Embryonic facial prominence (tissue), 1 donor: ENCODE measurements around the gene ATP2B3.

ENCODE experiments used
- DNase-seq: peaks from one replicate; pipeline ENCODE4 v3.0.0-alpha.2; 2016; ENCODE audit errors: extremely low spot score

Gene ATP2B3

GRCh38 chrX:153488231-153488914 is 29.1 kb upstream of the ATP2B3 start:
- no peak for DNase-seq

- no peak for DNase-seq
Observed at GRCh38 chrX:153490217-153490930, 27.1 kb upstream of the ATP2B3 start.

- no peak for DNase-seq
Observed at GRCh38 chrX:153491351-153491914, 26.0 kb upstream of the ATP2B3 start.

- no peak for DNase-seq
Observed at GRCh38 chrX:153491918-153492317, 25.5 kb upstream of the ATP2B3 start.

GRCh38 chrX:153492543-153492942 is 24.9 kb upstream of the ATP2B3 start:
- DNase-seq = no peak

GRCh38 chrX:153493085-153493484 is 24.4 kb upstream of the ATP2B3 start:
- DNase-seq = no peak

- DNase-seq = no peak
Observed at GRCh38 chrX:153494061-153494460, 23.4 kb upstream of the ATP2B3 start.

GRCh38 chrX:153494541-153495361 is 22.7 kb upstream of the ATP2B3 start, which contains the start of gene BGN:
Gene BGN, plus strand, starts transcription at chrX:153494980. Its CDS starts 9,652 bp downstream, at chrX:153504632.
- no peak for DNase-seq

GRCh38 chrX:153495362-153495751 is 22.1 kb upstream of the ATP2B3 start:
- DNase-seq = no peak

- no peak for DNase-seq
Observed at GRCh38 chrX:153495903-153496589, 21.4 kb upstream of the ATP2B3 start.

- no peak for DNase-seq
Observed at GRCh38 chrX:153496590-153496959, 20.9 kb upstream of the ATP2B3 start.

- DNase-seq = no peak
Observed at GRCh38 chrX:153498453-153498852, 19.0 kb upstream of the ATP2B3 start.

- DNase-seq = no peak
Observed at GRCh38 chrX:153499341-153499740, 18.1 kb upstream of the ATP2B3 start.

GRCh38 chrX:153499876-153500275 is 17.6 kb upstream of the ATP2B3 start:
- DNase-seq = no peak

GRCh38 chrX:153500676-153501280 is 16.7 kb upstream of the ATP2B3 start:
- no peak for DNase-seq

- DNase-seq = no peak
Observed at GRCh38 chrX:153501530-153501929, 15.9 kb upstream of the ATP2B3 start.

GRCh38 chrX:153502131-153502530 is 15.3 kb upstream of the ATP2B3 start:
- DNase-seq = no peak

- DNase-seq = no peak
Observed at GRCh38 chrX:153502796-153503195, 14.6 kb upstream of the ATP2B3 start.

- DNase-seq = no peak
Observed at GRCh38 chrX:153504445-153505016, 12.9 kb upstream of the ATP2B3 start.

- no peak for DNase-seq
Observed at GRCh38 chrX:153505361-153505760, 12.1 kb upstream of the ATP2B3 start.
